ENCODE results near the gene DDX24. TPM values are rescaled to one million over a fixed set of nuclear protein-coding genes. Genes with fewer than 3 reads are reported as not detected.
"Not testable (repeated sequence)": the region's sequence is repeated elsewhere in the genome, so short reads cannot be mapped to it uniquely, and the experiment has no call there.

DDX24 gene
- total RNA-seq, 4 donors from 2014 or later, result 116 to 170 (median 151) TPM

- no peaks in the 10 kb centered on the region for H3K27me3 ChIP-seq
- DNase-seq (ENCODE audit: low spot score in 2 of 2), result no peak
- H3K4me1 ChIP-seq, result peaks cover 0 to 60% (median 36%) of the 10 kb centered on the region in 4 donors
- peaks cover 0 to 27% (median 7%) of the 10 kb centered on the region in 4 donors for H3K9me3 ChIP-seq
- TF ChIP-seq CTCF (IDR thresholded peaks at IDR 0.05) (no peak), EP300 (IDR thresholded peaks at IDR 0.05) (no peak), POLR2A (IDR thresholded peaks at IDR 0.05) (no peak)
- peak overlapping the region in 3 of 4 donors; percentile 14 to 88 (median 16) for H3K4me3 ChIP-seq
- peaks cover 0 to 42% (median 0%) of the 10 kb centered on the region in 3 donors for H3K36me3 ChIP-seq
- 83 to 92% methylated on average over 5 of the region's 5 CpGs for WGBS, 2 donors
- no peak overlapping the region for H3K27ac ChIP-seq
Measured at GRCh38 chr14:94077823-94078222, 3.2 kb downstream of the DDX24 start.

DNA sequence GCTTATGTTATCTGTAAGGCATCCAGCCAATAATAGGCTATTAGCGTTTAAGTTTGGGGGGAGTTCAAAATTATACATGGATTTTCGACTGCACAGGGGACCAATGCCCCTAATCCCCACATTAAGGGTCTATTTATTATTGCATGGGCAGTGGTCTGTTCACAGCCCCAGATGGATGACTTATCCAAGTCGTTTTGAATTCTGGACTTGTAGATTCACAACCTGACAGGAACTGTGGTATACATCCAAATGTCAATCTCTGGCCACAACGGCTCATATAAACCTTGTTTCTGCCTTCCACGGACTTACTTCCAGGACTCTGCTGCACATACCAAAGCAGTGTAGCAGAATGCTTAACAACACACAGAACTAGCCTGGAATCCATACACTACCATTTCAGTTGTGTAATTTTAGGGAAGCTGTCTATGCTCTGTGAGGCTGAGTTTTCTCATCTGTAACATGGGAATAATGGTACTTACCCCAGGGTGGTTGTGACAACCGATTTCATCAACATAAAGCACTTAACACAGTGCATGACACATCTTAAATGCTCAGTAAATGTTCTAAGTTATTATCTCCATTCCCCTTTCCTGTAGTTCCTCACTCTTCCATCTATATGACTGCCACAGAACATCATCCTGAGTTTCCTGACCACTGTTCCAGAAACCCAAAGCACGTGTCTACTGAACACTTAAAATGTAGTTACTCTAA, 3.7 kb downstream of the DDX24 start:
- WGBS, 2 donors, result 85 to 86% methylated on average over 7 of the region's 7 CpGs
- H3K9me3 ChIP-seq, result peaks cover 0 to 27% (median 7%) of the 10 kb centered on the region in 4 donors
- no peak overlapping the region for H3K27ac ChIP-seq
- H3K36me3 ChIP-seq, result peaks cover 0 to 45% (median 0%) of the 10 kb centered on the region in 3 donors
- TF ChIP-seq EP300 (IDR thresholded peaks at IDR 0.05) (no peak), POLR2A (IDR thresholded peaks at IDR 0.05) (no peak), CTCF (IDR thresholded peaks at IDR 0.05) (no peak)
- H3K4me3 ChIP-seq, result peak overlapping the region in 2 of 4 donors; percentile 16 to 88
- no peak for DNase-seq (ENCODE audit: low spot score in 2 of 2)
- no peaks in the 10 kb centered on the region for H3K27me3 ChIP-seq
- peaks cover 0 to 58% (median 36%) of the 10 kb centered on the region in 4 donors for H3K4me1 ChIP-seq

- H3K27me3 ChIP-seq, result no peaks in the 10 kb centered on the region
- no peak for DNase-seq (ENCODE audit: low spot score in 2 of 2)
- WGBS, 2 donors, result 97 to 98% methylated on average over 2 of the region's 2 CpGs
- H3K4me1 ChIP-seq, result peaks cover 0 to 49% (median 32%) of the 10 kb centered on the region in 4 donors
- peaks cover 0 to 55% (median 0%) of the 10 kb centered on the region in 3 donors for H3K36me3 ChIP-seq
- H3K4me3 ChIP-seq, result no peak overlapping the region
- no peak for TF ChIP-seq CTCF (IDR thresholded peaks at IDR 0.05)
- TF ChIP-seq EP300 (IDR thresholded peaks at IDR 0.05), result no peak
- TF ChIP-seq POLR2A (IDR thresholded peaks at IDR 0.05), result no peak
- no peak overlapping the region for H3K27ac ChIP-seq
- peaks cover 0 to 31% (median 7%) of the 10 kb centered on the region in 4 donors for H3K9me3 ChIP-seq
Measured at GRCh38 chr14:94075008-94075407, 6.0 kb downstream of the DDX24 start.

DNA sequence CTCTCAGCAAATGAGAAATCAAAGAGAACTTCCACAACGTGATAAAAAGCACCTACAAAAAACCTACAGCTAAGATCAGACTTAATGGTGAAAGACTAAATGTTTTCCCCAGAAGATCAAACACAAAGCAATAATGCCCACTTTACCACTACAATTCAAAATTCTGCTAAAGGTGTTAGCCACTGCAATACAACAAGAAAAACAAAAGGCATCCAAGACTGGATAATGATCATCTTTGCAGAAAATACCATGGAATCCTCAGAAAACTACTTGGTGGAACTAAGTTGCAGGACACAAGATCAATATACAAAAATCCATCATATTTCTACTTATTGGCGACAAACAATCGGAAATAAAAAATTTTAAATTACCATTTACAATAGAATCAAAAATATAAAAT, 6.5 kb downstream of the DDX24 start:
- H3K36me3 ChIP-seq, result peaks cover 0 to 55% (median 0%) of the 10 kb centered on the region in 3 donors
- 94 to 95% methylated on average over 3 of the region's 3 CpGs for WGBS, 2 donors
- peaks cover 0 to 36% (median 9%) of the 10 kb centered on the region in 4 donors for H3K9me3 ChIP-seq
- peaks cover 0 to 45% (median 31%) of the 10 kb centered on the region in 4 donors for H3K4me1 ChIP-seq
- H3K4me3 ChIP-seq, result no peak overlapping the region
- no peak overlapping the region for H3K27ac ChIP-seq
- TF ChIP-seq CTCF (IDR thresholded peaks at IDR 0.05) (no peak), EP300 (IDR thresholded peaks at IDR 0.05) (no peak)
- DNase-seq (ENCODE audit: low spot score in 2 of 2), result no peak
- no peaks in the 10 kb centered on the region for H3K27me3 ChIP-seq

DNA sequence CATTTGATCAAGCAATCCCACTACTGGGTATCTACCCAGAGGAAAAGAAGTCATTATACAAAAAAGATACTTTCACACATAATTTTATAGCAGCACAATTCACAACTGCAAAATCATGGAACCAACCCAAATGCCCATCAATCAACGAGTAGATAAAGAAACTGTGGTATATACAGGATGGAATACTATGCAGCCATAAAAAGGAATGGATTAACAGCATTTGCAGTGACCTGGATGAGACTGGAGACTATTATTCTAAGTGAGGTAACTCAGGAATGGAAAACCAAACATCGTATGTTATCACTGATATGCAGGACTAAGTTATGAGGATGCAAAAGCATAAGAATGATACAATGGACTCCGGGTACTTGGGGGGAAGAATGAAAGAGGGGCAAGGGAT, 8.9 kb downstream of the DDX24 start:
- Histone ChIP-seq H3K36me3 (peaks cover 0 to 42% (median 0%) of the 10 kb centered on the region in 3 donors), H3K4me1 (peaks cover 0 to 22% (median 8%) of the 10 kb centered on the region in 4 donors), H3K9me3 (peaks cover 0 to 51% (median 14%) of the 10 kb centered on the region in 4 donors)
- not testable (repeated sequence) for H3K4me3 ChIP-seq; DNase-seq (ENCODE audit: low spot score in 2 of 2); H3K27ac ChIP-seq; H3K27me3 ChIP-seq
- WGBS, 2 donors, result 94 to 95% methylated on average over 3 of the region's 3 CpGs
